Measurements from ENCODE around the gene TXNDC9.

DNA sequence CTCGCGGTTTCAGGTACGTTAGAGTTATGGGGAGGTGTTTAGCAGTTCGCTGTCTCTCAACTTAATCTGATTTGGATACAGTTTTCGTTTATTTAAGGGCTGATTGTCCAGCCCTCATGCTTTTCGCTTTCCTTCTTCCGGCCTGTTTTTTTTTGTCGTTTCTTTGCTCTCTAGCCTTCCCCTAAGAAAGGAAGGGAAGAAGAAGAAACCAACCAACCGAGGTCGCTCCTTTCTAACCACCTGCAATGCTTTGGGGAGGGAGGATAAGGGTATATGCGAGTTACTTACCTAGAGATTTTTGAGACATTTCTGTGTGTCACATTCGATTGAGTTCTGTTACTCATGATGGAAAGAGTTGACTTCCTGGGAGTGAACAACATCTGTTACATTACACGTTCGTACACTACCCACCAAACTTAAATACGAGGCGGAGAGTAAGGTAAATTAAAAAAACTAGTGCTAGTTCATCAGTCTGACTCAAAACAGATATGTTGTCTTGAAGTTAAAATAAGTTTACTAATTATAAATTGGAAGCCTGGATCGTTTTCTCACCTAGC is 2.0 kb upstream of the TXNDC9 start:
- TF ChIP-seq CTCF (IDR thresholded peaks at IDR 0.05) (no peak), POLR2A (IDR thresholded peaks at IDR 0.05) (no peak)
